Measurements from ENCODE around the gene TCERG1L. TPM values are rescaled to one million over a fixed set of nuclear protein-coding genes. Genes with fewer than 3 reads are reported as not detected.

The TCERG1L gene
- total and polyA plus RNA-seq, 5 donors from 2014 or later: not detected

GRCh38 chr10:131314799-131315198, 3.3 kb upstream of the TCERG1L start:
- DNase-seq (no peak), ATAC-seq (ENCODE audit: low read depth in 2 of 2) (no peak)
- Mint-ChIP-seq H3K9me3 (no peaks in the 10 kb centered on the region), H3K27ac (no peak overlapping the region), H3K27me3 (peaks cover 41% of the 10 kb centered on the region), H3K36me3 (no peaks in the 10 kb centered on the region), H3K4me3 (no peak overlapping the region), H3K4me1 (peaks cover 0 to 10% (median 3%) of the 10 kb centered on the region in 4 donors)
- Histone ChIP-seq H3K9me3 (ENCODE audit: control insufficient read depth in 2 of 2, low read length in 2 of 2) (no peaks in the 10 kb centered on the region), H3K27me3 (ENCODE audit: control insufficient read depth, insufficient read depth, low read length) (peaks cover 6% of the 10 kb centered on the region), H3K4me1 (ENCODE audit: control insufficient read depth, insufficient read depth, low read length, poor library complexity, severe bottlenecking) (peaks cover 5% of the 10 kb centered on the region), H3K36me3 (ENCODE audit: control insufficient read depth, insufficient read depth, low read length) (no peaks in the 10 kb centered on the region), H3K4me3 (ENCODE audit: low read depth, low read length) (no peak overlapping the region), H3K27ac (ENCODE audit: insufficient read depth, low read length, poor library complexity, severe bottlenecking) (no peak overlapping the region)

- DNase-seq: no peak
- H3K36me3 Mint-ChIP-seq: no peaks in the 10 kb centered on the region
- H3K4me1 Mint-ChIP-seq: peaks cover 0 to 10% (median 3%) of the 10 kb centered on the region in 4 donors
- Histone ChIP-seq H3K27me3 (ENCODE audit: control insufficient read depth, insufficient read depth, low read length) (peaks cover 6% of the 10 kb centered on the region), H3K4me1 (ENCODE audit: control insufficient read depth, insufficient read depth, low read length, poor library complexity, severe bottlenecking) (peaks cover 5% of the 10 kb centered on the region), H3K4me3 (ENCODE audit: low read depth, low read length) (no peak overlapping the region), H3K27ac (ENCODE audit: insufficient read depth, low read length, poor library complexity, severe bottlenecking) (no peak overlapping the region), H3K9me3 (ENCODE audit: control insufficient read depth in 2 of 2, low read length in 2 of 2) (no peaks in the 10 kb centered on the region), H3K36me3 (ENCODE audit: control insufficient read depth, insufficient read depth, low read length) (no peaks in the 10 kb centered on the region)
- H3K27ac Mint-ChIP-seq: no peak overlapping the region
- H3K4me3 Mint-ChIP-seq: no peak overlapping the region
- ATAC-seq (ENCODE audit: low read depth in 2 of 2): no peak
- peaks cover 45% of the 10 kb centered on the region for H3K27me3 Mint-ChIP-seq
- no peaks in the 10 kb centered on the region for H3K9me3 Mint-ChIP-seq
These were observed 2.6 kb upstream of the TCERG1L start for GRCh38 chr10:131314148-131314547.

- no peak overlapping the region for H3K27ac ChIP-seq (ENCODE audit: insufficient read depth, low read length, poor library complexity, severe bottlenecking)
- no peak overlapping the region for H3K27ac Mint-ChIP-seq
- peaks cover 9% of the 10 kb centered on the region for H3K27me3 ChIP-seq (ENCODE audit: control insufficient read depth, insufficient read depth, low read length)
- H3K4me1 ChIP-seq (ENCODE audit: control insufficient read depth, insufficient read depth, low read length, poor library complexity, severe bottlenecking): peaks cover 5% of the 10 kb centered on the region
- H3K36me3 ChIP-seq (ENCODE audit: control insufficient read depth, insufficient read depth, low read length): no peaks in the 10 kb centered on the region
- H3K9me3 Mint-ChIP-seq: no peaks in the 10 kb centered on the region
- H3K4me3 ChIP-seq (ENCODE audit: low read depth, low read length): no peak overlapping the region
- H3K4me3 Mint-ChIP-seq: no peak overlapping the region
- ATAC-seq (ENCODE audit: low read depth in 2 of 2) (no peak), DNase-seq (no peak)
- H3K36me3 Mint-ChIP-seq: no peaks in the 10 kb centered on the region
- peaks cover 0 to 10% (median 3%) of the 10 kb centered on the region in 4 donors for H3K4me1 Mint-ChIP-seq
- H3K9me3 ChIP-seq (ENCODE audit: control insufficient read depth in 2 of 2, low read length in 2 of 2): no peaks in the 10 kb centered on the region
- H3K27me3 Mint-ChIP-seq: peaks cover 49% of the 10 kb centered on the region
These were observed 1.9 kb upstream of the TCERG1L start for GRCh38 chr10:131313377-131313776.

GRCh38 chr10:131312478-131312836, 936 bp upstream of the TCERG1L start:
- H3K9me3 Mint-ChIP-seq: no peaks in the 10 kb centered on the region
- H3K27ac Mint-ChIP-seq: no peak overlapping the region
- DNase-seq (no peak), ATAC-seq (ENCODE audit: low read depth in 2 of 2) (no peak)
- H3K4me1 ChIP-seq (ENCODE audit: control insufficient read depth, insufficient read depth, low read length, poor library complexity, severe bottlenecking): peaks cover 5% of the 10 kb centered on the region
- peaks cover 0 to 10% (median 3%) of the 10 kb centered on the region in 4 donors for H3K4me1 Mint-ChIP-seq
- H3K4me3 Mint-ChIP-seq: peak overlapping the region in 1 of 4 donors; percentile 54
- no peak overlapping the region for H3K4me3 ChIP-seq (ENCODE audit: low read depth, low read length)
- H3K27me3 ChIP-seq (ENCODE audit: control insufficient read depth, insufficient read depth, low read length): peaks cover 9% of the 10 kb centered on the region
- H3K36me3 ChIP-seq (ENCODE audit: control insufficient read depth, insufficient read depth, low read length): no peaks in the 10 kb centered on the region
- no peaks in the 10 kb centered on the region for H3K36me3 Mint-ChIP-seq
- H3K27me3 Mint-ChIP-seq: peaks cover 49% of the 10 kb centered on the region
- no peak overlapping the region for H3K27ac ChIP-seq (ENCODE audit: insufficient read depth, low read length, poor library complexity, severe bottlenecking)
- no peaks in the 10 kb centered on the region for H3K9me3 ChIP-seq (ENCODE audit: control insufficient read depth in 2 of 2, low read length in 2 of 2)

GRCh38 chr10:131311402-131311660, 190 bp downstream of the TCERG1L start:
- H3K4me3 Mint-ChIP-seq: no peak overlapping the region
- H3K9me3 Mint-ChIP-seq: no peaks in the 10 kb centered on the region
- H3K36me3 ChIP-seq (ENCODE audit: control insufficient read depth, insufficient read depth, low read length): no peaks in the 10 kb centered on the region
- peaks cover 5% of the 10 kb centered on the region for H3K4me1 ChIP-seq (ENCODE audit: control insufficient read depth, insufficient read depth, low read length, poor library complexity, severe bottlenecking)
- no peak overlapping the region for H3K4me3 ChIP-seq (ENCODE audit: low read depth, low read length)
- ATAC-seq (ENCODE audit: low read depth in 2 of 2) (no peak), DNase-seq (no peak)
- H3K27me3 ChIP-seq (ENCODE audit: control insufficient read depth, insufficient read depth, low read length): peaks cover 9% of the 10 kb centered on the region
- no peak overlapping the region for H3K27ac Mint-ChIP-seq
- no peak overlapping the region for H3K27ac ChIP-seq (ENCODE audit: insufficient read depth, low read length, poor library complexity, severe bottlenecking)
- no peaks in the 10 kb centered on the region for H3K9me3 ChIP-seq (ENCODE audit: control insufficient read depth in 2 of 2, low read length in 2 of 2)
- H3K36me3 Mint-ChIP-seq: no peaks in the 10 kb centered on the region
- peaks cover 48% of the 10 kb centered on the region for H3K27me3 Mint-ChIP-seq
- peaks cover 0 to 10% (median 3%) of the 10 kb centered on the region in 4 donors for H3K4me1 Mint-ChIP-seq

GRCh38 chr10:131310551-131311401, 745 bp downstream of the TCERG1L start:
- ATAC-seq (ENCODE audit: low read depth in 2 of 2) (no peak), DNase-seq (no peak)
- Histone ChIP-seq H3K27me3 (ENCODE audit: control insufficient read depth, insufficient read depth, low read length) (peaks cover 9% of the 10 kb centered on the region), H3K9me3 (ENCODE audit: control insufficient read depth in 2 of 2, low read length in 2 of 2) (no peaks in the 10 kb centered on the region), H3K36me3 (ENCODE audit: control insufficient read depth, insufficient read depth, low read length) (no peaks in the 10 kb centered on the region), H3K4me1 (ENCODE audit: control insufficient read depth, insufficient read depth, low read length, poor library complexity, severe bottlenecking) (peaks cover 5% of the 10 kb centered on the region), H3K4me3 (ENCODE audit: low read depth, low read length) (no peak overlapping the region), H3K27ac (ENCODE audit: insufficient read depth, low read length, poor library complexity, severe bottlenecking) (no peak overlapping the region)
- Mint-ChIP-seq H3K36me3 (no peaks in the 10 kb centered on the region), H3K27ac (no peak overlapping the region), H3K4me1 (peaks cover 0 to 10% (median 3%) of the 10 kb centered on the region in 4 donors), H3K9me3 (no peaks in the 10 kb centered on the region), H3K4me3 (peak overlapping the region; percentile 23 to 64 (median 42)), H3K27me3 (peaks cover 48% of the 10 kb centered on the region)

GRCh38 chr10:131310142-131310541, 1.4 kb downstream of the TCERG1L start:
- Mint-ChIP-seq H3K27me3 (peaks cover 48% of the 10 kb centered on the region), H3K4me3 (peak overlapping the region; percentile 10 to 64 (median 38))
- H3K4me1 ChIP-seq (ENCODE audit: control insufficient read depth, insufficient read depth, low read length, poor library complexity, severe bottlenecking): peaks cover 5% of the 10 kb centered on the region

GRCh38 chr10:131300508-131300907, 11.0 kb downstream of the TCERG1L start:
- Histone ChIP-seq H3K4me1 (ENCODE audit: control insufficient read depth, insufficient read depth, low read length, poor library complexity, severe bottlenecking) (no peaks in the 10 kb centered on the region), H3K27me3 (ENCODE audit: control insufficient read depth, insufficient read depth, low read length) (no peaks in the 10 kb centered on the region), H3K36me3 (ENCODE audit: control insufficient read depth, insufficient read depth, low read length) (no peaks in the 10 kb centered on the region), H3K27ac (ENCODE audit: insufficient read depth, low read length, poor library complexity, severe bottlenecking) (no peak overlapping the region), H3K4me3 (ENCODE audit: low read depth, low read length) (no peak overlapping the region), H3K9me3 (ENCODE audit: control insufficient read depth in 2 of 2, low read length in 2 of 2) (peaks cover 0 to 14% of the 10 kb centered on the region in 2 experiments)
- no peak overlapping the region for H3K27ac Mint-ChIP-seq
- H3K9me3 Mint-ChIP-seq: peaks cover 0 to 17% (median 2%) of the 10 kb centered on the region in 7 donors
- H3K4me1 Mint-ChIP-seq: no peaks in the 10 kb centered on the region
- ATAC-seq (ENCODE audit: low read depth in 2 of 2): no peak
- no peaks in the 10 kb centered on the region for H3K27me3 Mint-ChIP-seq
- no peak overlapping the region for H3K4me3 Mint-ChIP-seq
- no peaks in the 10 kb centered on the region for H3K36me3 Mint-ChIP-seq
- DNase-seq: no peak

More at GRCh38 chr10:131310142-131310541, 1.4 kb downstream of the TCERG1L start:
- no peak for ATAC-seq (ENCODE audit: low read depth in 2 of 2)
- no peaks in the 10 kb centered on the region for H3K9me3 ChIP-seq (ENCODE audit: control insufficient read depth in 2 of 2, low read length in 2 of 2)
- H3K36me3 Mint-ChIP-seq: no peaks in the 10 kb centered on the region
- no peaks in the 10 kb centered on the region for H3K36me3 ChIP-seq (ENCODE audit: control insufficient read depth, insufficient read depth, low read length)
- no peaks in the 10 kb centered on the region for H3K9me3 Mint-ChIP-seq
- no peak for DNase-seq
- H3K27ac Mint-ChIP-seq: no peak overlapping the region
- H3K27me3 ChIP-seq (ENCODE audit: control insufficient read depth, insufficient read depth, low read length): peaks cover 9% of the 10 kb centered on the region
- H3K27ac ChIP-seq (ENCODE audit: insufficient read depth, low read length, poor library complexity, severe bottlenecking): no peak overlapping the region
- no peak overlapping the region for H3K4me3 ChIP-seq (ENCODE audit: low read depth, low read length)
- peaks cover 0 to 10% (median 3%) of the 10 kb centered on the region in 4 donors for H3K4me1 Mint-ChIP-seq
